Neural cell (in vitro differentiated cells): ENCODE measurements around the gene GPR152. TPM values are rescaled to one million over a fixed set of nuclear protein-coding genes. Genes with fewer than 3 reads are reported as not detected.

Source experiments
- H2AFZ ChIP-seq: fragments of 200-600, 300-800 bp; sonication (generic), shearing (Covaris generic); 2 replicates; pipeline ENCODE4 v1.6.0; 2014; ENCODE audit warnings: low read depth, mild to moderate bottlenecking, antibody characterized with exemption, low read length, moderate library complexity
- H3F3A ChIP-seq: fragments of 200-600 bp; shearing (Covaris generic); 2 replicates; pipeline ENCODE4 v1.6.1; 2016; ENCODE audit warnings: mild to moderate bottlenecking, moderate library complexity, mixed read lengths, antibody characterized with exemption, low read length; ENCODE audit not compliant: insufficient read depth, poor library complexity, severe bottlenecking
- H3K27ac ChIP-seq: fragments of 200-600, 300-800 bp; sonication (generic), shearing (Covaris generic); 2 replicates; pipeline ENCODE4 v1.5.1; 2014; ENCODE audit warnings: mild to moderate bottlenecking, low read length, moderate library complexity
- H3K27me3 ChIP-seq: fragments of 300-800, 200-600 bp; sonication (generic), shearing (Covaris generic); 2 replicates; pipeline ENCODE4 v1.6.0; 2014; ENCODE audit warnings: mild to moderate bottlenecking, low read depth, low read length, moderate library complexity; ENCODE audit not compliant: insufficient read depth
- H3K36me3 ChIP-seq: fragments of 300-800, 200-600 bp; sonication (generic), shearing (Covaris generic); 2 replicates; pipeline ENCODE4 v1.5.1; 2014; ENCODE audit warnings: mild to moderate bottlenecking, antibody characterized with exemption, low read length, moderate library complexity; ENCODE audit not compliant: insufficient read depth
- H3K4me2 ChIP-seq: fragments of 300-800, 200-600 bp; sonication (generic), shearing (Covaris generic); 2 replicates; pipeline ENCODE4 v1.6.0; 2014; ENCODE audit warnings: mild to moderate bottlenecking, low read length
- H3K4me3 ChIP-seq: fragments of 300-800, 200-600 bp; sonication (generic), shearing (Covaris generic); 2 replicates; pipeline ENCODE4 v1.5.1; 2014; ENCODE audit warnings: mild to moderate bottlenecking, low read length, moderate library complexity
- H3K79me2 ChIP-seq: fragments of 200-600 bp; shearing (Covaris generic); replicated peaks from 2 replicates; pipeline ENCODE4 v1.6.0; 2014; ENCODE audit warnings: mild to moderate bottlenecking, low read length, moderate library complexity; ENCODE audit not compliant: insufficient read depth
- H3K9ac ChIP-seq: fragments of 300-800, 200-600 bp; sonication (generic), shearing (Covaris generic); 2 replicates; pipeline ENCODE4 v1.6.1; 2016; ENCODE audit warnings: mild to moderate bottlenecking, low read length, mixed read lengths
- H3K9me2 ChIP-seq: fragments of 200-600 bp; shearing (Covaris generic); 2 replicates; pipeline ENCODE4 v1.6.1; 2016; ENCODE audit warnings: mild to moderate bottlenecking, low read length, mixed read lengths; ENCODE audit not compliant: insufficient read depth
- H3K9me3 ChIP-seq: fragments of 200-600, 300-800 bp; sonication (generic), shearing (Covaris generic); 2 replicates; pipeline ENCODE4 v1.6.1; 2016; ENCODE audit warnings: mild to moderate bottlenecking, mixed run types, low read length, moderate library complexity, mixed read lengths
- H4K20me1 ChIP-seq: fragments of 200-600 bp; shearing (Covaris generic); 2 replicates; pipeline ENCODE4 v1.6.1; 2016; ENCODE audit warnings: mild to moderate bottlenecking, mixed run types; ENCODE audit not compliant: insufficient read depth
- EP300 ChIP-seq: fragments of 450-650 bp; conservative IDR thresholded peaks from 2 replicates; pipeline ENCODE4 v1.6.1; 2014; ENCODE audit warnings: antibody characterized with exemption, mild to moderate bottlenecking, moderate library complexity; ENCODE audit not compliant: poor library complexity, severe bottlenecking
- EZH2 ChIP-seq: fragments of 200-600, 300-800 bp; shearing (Covaris generic), sonication (generic); IDR thresholded peaks from 2 replicates; pipeline ENCODE4 v1.6.1; 2014; ENCODE audit warnings: antibody characterized with exemption, low read length, borderline replicate concordance, mild to moderate bottlenecking; ENCODE audit not compliant: insufficient read depth, poor library complexity, severe bottlenecking
- MXI1 ChIP-seq: fragments of 450-650 bp; conservative IDR thresholded peaks from 2 replicates; pipeline ENCODE4 v1.6.1; 2014; ENCODE audit warnings: antibody characterized with exemption, mild to moderate bottlenecking; ENCODE audit not compliant: poor library complexity, severe bottlenecking
- POLR2AphosphoS5 ChIP-seq: IDR thresholded peaks from 2 replicates; pipeline ENCODE4 v1.6.1; 2012
- RAD21 ChIP-seq: fragments of 450-650 bp; conservative IDR thresholded peaks from 2 replicates; pipeline ENCODE4 v1.6.1; 2014; ENCODE audit warnings: antibody characterized with exemption, mild to moderate bottlenecking, moderate library complexity
- REST ChIP-seq: IDR thresholded peaks from 2 replicates; pipeline ENCODE4 v1.6.1; 2012; ENCODE audit warnings: borderline replicate concordance
- SMC3 ChIP-seq: fragments of 450-650 bp; conservative IDR thresholded peaks from 2 replicates; pipeline ENCODE4 v1.6.1; 2014; ENCODE audit warnings: antibody characterized with exemption, mild to moderate bottlenecking, moderate library complexity; ENCODE audit not compliant: poor library complexity
- TAF1 ChIP-seq: IDR thresholded peaks from 2 replicates; pipeline ENCODE4 v1.6.1; 2012; ENCODE audit warnings: low read depth
- polyA plus RNA-seq: library from polyadenylated mRNA; depleted of rRNA; stranded (reverse); fragments of >200 nt; gene quantifications from 2 replicates; pipeline ENCODE4 v1.2.3, GENCODE V29; 2014
- TF ChIP-seq, protein P1 (sequence below): fragments of 450-650 bp; IDR thresholded peaks from 2 replicates; pipeline ENCODE4 v1.5.1; 2014; ENCODE audit warnings: antibody characterized with exemption, mild to moderate bottlenecking, moderate library complexity; ENCODE audit not compliant: poor library complexity, severe bottlenecking

The GPR152 gene
- polyA plus RNA-seq, 1 donor from 2014 or later = not detected

GRCh38 chr11:67407688-67408163, 44.8 kb downstream of the GPR152 start:
- H3F3A ChIP-seq = no peaks in the 10 kb centered on the region
- H3K27ac ChIP-seq = no peak overlapping the region
- no peaks in the 10 kb centered on the region for H3K79me2 ChIP-seq
- no peak overlapping the region for H3K9ac ChIP-seq
- H3K9me2 ChIP-seq = no peaks in the 10 kb centered on the region
- no peaks in the 10 kb centered on the region for H3K9me3 ChIP-seq
- no peak overlapping the region for H2AFZ ChIP-seq
- no peak overlapping the region for H3K4me2 ChIP-seq
- no peak for TF ChIP-seq EP300
- no peak for TF ChIP-seq EZH2
- TF ChIP-seq SMC3 = no peak
- TF ChIP-seq RAD21 = no peak
- no peak for TF ChIP-seq REST
- TF ChIP-seq, protein P1, sequence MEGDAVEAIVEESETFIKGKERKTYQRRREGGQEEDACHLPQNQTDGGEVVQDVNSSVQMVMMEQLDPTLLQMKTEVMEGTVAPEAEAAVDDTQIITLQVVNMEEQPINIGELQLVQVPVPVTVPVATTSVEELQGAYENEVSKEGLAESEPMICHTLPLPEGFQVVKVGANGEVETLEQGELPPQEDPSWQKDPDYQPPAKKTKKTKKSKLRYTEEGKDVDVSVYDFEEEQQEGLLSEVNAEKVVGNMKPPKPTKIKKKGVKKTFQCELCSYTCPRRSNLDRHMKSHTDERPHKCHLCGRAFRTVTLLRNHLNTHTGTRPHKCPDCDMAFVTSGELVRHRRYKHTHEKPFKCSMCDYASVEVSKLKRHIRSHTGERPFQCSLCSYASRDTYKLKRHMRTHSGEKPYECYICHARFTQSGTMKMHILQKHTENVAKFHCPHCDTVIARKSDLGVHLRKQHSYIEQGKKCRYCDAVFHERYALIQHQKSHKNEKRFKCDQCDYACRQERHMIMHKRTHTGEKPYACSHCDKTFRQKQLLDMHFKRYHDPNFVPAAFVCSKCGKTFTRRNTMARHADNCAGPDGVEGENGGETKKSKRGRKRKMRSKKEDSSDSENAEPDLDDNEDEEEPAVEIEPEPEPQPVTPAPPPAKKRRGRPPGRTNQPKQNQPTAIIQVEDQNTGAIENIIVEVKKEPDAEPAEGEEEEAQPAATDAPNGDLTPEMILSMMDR = no peak
- TF ChIP-seq POLR2AphosphoS5 = no peak
- no peak for TF ChIP-seq MXI1
- TF ChIP-seq TAF1 = no peak
- no peak overlapping the region for H3K4me3 ChIP-seq
- H4K20me1 ChIP-seq = no peaks in the 10 kb centered on the region
- H3K27me3 ChIP-seq = no peaks in the 10 kb centered on the region
- H3K36me3 ChIP-seq = no peaks in the 10 kb centered on the region

GRCh38 chr11:67406969-67407687, 45.4 kb downstream of the GPR152 start:
- Histone ChIP-seq H4K20me1 (no peaks in the 10 kb centered on the region), H3K9me2 (no peaks in the 10 kb centered on the region), H3K4me3 (no peak overlapping the region), H3K4me2 (no peak overlapping the region), H3K79me2 (no peaks in the 10 kb centered on the region), H3K9ac (no peak overlapping the region), H3K36me3 (no peaks in the 10 kb centered on the region), H3K27me3 (no peaks in the 10 kb centered on the region), H2AFZ (no peak overlapping the region), H3K27ac (no peak overlapping the region), H3K9me3 (no peaks in the 10 kb centered on the region), H3F3A (no peaks in the 10 kb centered on the region)
- TF ChIP-seq SMC3 = no peak
- TF ChIP-seq POLR2AphosphoS5 = no peak
- no peak for TF ChIP-seq EZH2
- TF ChIP-seq, protein P1 = no peak
- no peak for TF ChIP-seq TAF1
- TF ChIP-seq EP300 = no peak
- TF ChIP-seq RAD21 = no peak
- no peak for TF ChIP-seq MXI1
- no peak for TF ChIP-seq REST
